Measurements from ENCODE around the gene LDLRAD1.

- TF ChIP-seq POLR2AphosphoS5 (IDR thresholded peaks at IDR 0.05; ENCODE audit: low read depth, low read length) (no peak), CTCF (IDR thresholded peaks at IDR 0.05) (no peak), REST (IDR thresholded peaks at IDR 0.05; ENCODE audit: insufficient read depth in 1 of 2, low read depth in 2 of 2, low read length in 1 of 2) (no peak)
Measured at GRCh38 chr1:54001591-54001990, 16.4 kb downstream of the LDLRAD1 start.

Data from Panc1 (cell line).